ENCODE measurements around the gene HAUS8.

GRCh38 chr19:17078920-17079709 is 3.9 kb upstream of the HAUS8 start:
- no peak for TF ChIP-seq POLR2A (IDR thresholded peaks at IDR 0.05; ENCODE audit: low read depth, low read length)
- TF ChIP-seq CTCF (IDR thresholded peaks at IDR 0.05 in 2 of 3, conservative IDR thresholded peaks at IDR 0.05 in 1 of 3; ENCODE audit: control insufficient read depth in 2 of 3, extremely low read depth in 1 of 3, insufficient read depth in 1 of 3, low read depth in 3 of 3, low read length in 3 of 3): no peak
- TF ChIP-seq ATF2 (IDR thresholded peaks at IDR 0.05; ENCODE audit: low read length): no peak
- TF ChIP-seq YY1 (IDR thresholded peaks at IDR 0.05; ENCODE audit: low read depth, low read length): no peak
- 0 out of 4 replicates have a peak, but pooled peaks of 1 of the 2 experiments have one; percentile 10 for TF ChIP-seq EP300 (IDR thresholded peaks at IDR 0.05; ENCODE audit: borderline replicate concordance in 1 of 2, control insufficient read depth in 1 of 2, low read depth in 2 of 2, low read length in 2 of 2)
- TF ChIP-seq BCL11A (IDR thresholded peaks at IDR 0.05; ENCODE audit: low read depth, low read length): no peak
- no peak for TF ChIP-seq SRF (IDR thresholded peaks at IDR 0.05; ENCODE audit: low read depth in 2 of 2, low read length in 2 of 2)
- no peak for TF ChIP-seq TBL1XR1 (IDR thresholded peaks at IDR 0.05; ENCODE audit: low read depth, low read length)
- TF ChIP-seq IKZF2 (IDR thresholded peaks at IDR 0.05): no peak; a peak in 1 of 4 replicates
- 0 out of 2 replicates have a peak, but pooled peaks have one; percentile 46 for TF ChIP-seq RAD51 (IDR thresholded peaks at IDR 0.05)
- no peak for TF ChIP-seq E2F4 (IDR thresholded peaks at IDR 0.05; ENCODE audit: low read depth, low read length)
- no peak for TF ChIP-seq TCF7 (IDR thresholded peaks at IDR 0.05; ENCODE audit: borderline replicate concordance)
- TF ChIP-seq ASH2L (IDR thresholded peaks at IDR 0.05; ENCODE audit: borderline replicate concordance, low read depth): no peak
- TF ChIP-seq REST (IDR thresholded peaks at IDR 0.05; ENCODE audit: low read depth, low read length): no peak
